A549 (cell line): ENCODE results near the gene BANK1. TPM values are rescaled to one million over a fixed set of nuclear protein-coding genes. Genes with fewer than 3 reads are reported as not detected.

ENCODE experiments used
- ATAC-seq, 2 experiments: fragments of 200-7000 bp in 1 of 2; fragments of >200 bp in 1 of 2; cut with Nextera tagmentation in 1 of 2; cut with Tn5 transposase in 1 of 2; 3 replicates each; pipeline versions ENCODE4 v1.8.0 to v1.9.1; 2018 to 2020; ENCODE audit warnings: mild to moderate bottlenecking in 1 of 2, moderate library complexity in 1 of 2
- CTCF ChIA-PET: fragments of 300-600 bp; sonication (Branson Sonifier 250); formaldehyde crosslinking; extraction: SDS; loops from one replicate; lab custom pipeline; 2021; ENCODE audit warnings: antibody characterized with exemption, inconsistent platforms; lab: Yijun Ruan, JAX
- POLR2A ChIA-PET: fragments of 350-600 bp; formaldehyde crosslinking; extraction: SDS; loops from one replicate; lab custom pipeline; 2021; ENCODE audit warnings: antibody characterized with exemption, inconsistent platforms; lab: Yijun Ruan, JAX
- DNase-seq, 2 experiments: peaks; one replicate each; pipeline versions ENCODE4 v3.0.0 to v3.0.0-alpha.2; 2011 to 2016; ENCODE audit warnings: low read depth in 1 of 2, low spot score in 1 of 2
- FAIRE-seq: peaks from 2 replicates; lab custom pipeline; 2011; peaks lifted over from hg19 to GRCh38; lab: Jason Lieb, UNC
- H3K27ac ChIP-seq, 2 experiments: fragments of >200 bp; sonication (Bioruptor Twin); formaldehyde crosslinking; 3 replicates each; pipeline ENCODE4 v1.5.1; 2016 to 2017
- H3K4me1 ChIP-seq: fragments of >200 bp; sonication (Bioruptor Twin); formaldehyde crosslinking; 3 replicates; pipeline ENCODE4 v1.6.1; 2016
- H3K4me2 ChIP-seq: fragments of >200 bp; sonication (Bioruptor Twin); formaldehyde crosslinking; 3 replicates; pipeline ENCODE4 v1.6.1; 2016
- H3K4me3 ChIP-seq: fragments of >200 bp; sonication (Bioruptor Twin); formaldehyde crosslinking; 3 replicates; pipeline ENCODE4 v1.5.1; 2016
- H3K9me3 ChIP-seq: fragments of >200 bp; sonication (Bioruptor Twin); formaldehyde crosslinking; 3 replicates; pipeline ENCODE4 v1.6.1; 2016
- CBX8 ChIP-seq: fragments of 200-600 bp; sonication (generic); IDR thresholded peaks from 2 replicates; pipeline ENCODE4 v1.6.1; 2016
- EHMT2 ChIP-seq: fragments of 200-600 bp; sonication (generic); IDR thresholded peaks from 2 replicates; pipeline ENCODE4 v1.6.1; 2016; ENCODE audit warnings: antibody characterized with exemption, low read depth, mild to moderate bottlenecking, moderate library complexity
- GATA3 ChIP-seq: IDR thresholded peaks from 2 replicates; pipeline ENCODE4 v1.6.1; 2012; ENCODE audit warnings: borderline replicate concordance
- HEYL ChIP-seq: fragments of 250-450 bp; sonication (Bioruptor Pico); IDR thresholded peaks from 2 replicates; pipeline ENCODE4 v1.8.0; 2021; ENCODE audit warnings: mild to moderate bottlenecking, moderate library complexity
- HOXB5 ChIP-seq: fragments of 250-450 bp; sonication (Bioruptor Pico); IDR thresholded peaks from 2 replicates; pipeline ENCODE4 v1.5.0; 2020; ENCODE audit warnings: mild to moderate bottlenecking, moderate library complexity
- JUN ChIP-seq, 2 experiments: fragments of >200 bp; sonication (Bioruptor Twin); formaldehyde crosslinking; IDR thresholded peaks; 2 replicates in 1 of 2; 3 replicates in 1 of 2; pipeline ENCODE4 v1.6.1; 2016 to 2017
- KDM1A ChIP-seq: fragments of 200-600 bp; sonication (generic); IDR thresholded peaks from 2 replicates; pipeline ENCODE4 v1.6.1; 2016; ENCODE audit warnings: low read depth, mild to moderate bottlenecking
- NFE2L2 ChIP-seq: fragments of 150-350 bp; conservative IDR thresholded peaks from 2 replicates; pipeline ENCODE4 v1.6.1; 2014; ENCODE audit warnings: low read length
- NR3C1 ChIP-seq: fragments of >200 bp; sonication (Bioruptor Twin); formaldehyde crosslinking; IDR thresholded peaks from 3 replicates; pipeline ENCODE4 v1.6.1; 2017
- PHF8 ChIP-seq: fragments of 200-600 bp; sonication (generic); IDR thresholded peaks from 2 replicates; pipeline ENCODE4 v1.6.1; 2016; ENCODE audit warnings: low read depth, mild to moderate bottlenecking, antibody characterized with exemption, moderate library complexity, borderline replicate concordance
- POLR2AphosphoS2 ChIP-seq: conservative IDR thresholded peaks from 2 replicates; pipeline ENCODE4 v1.6.1; 2012; ENCODE audit warnings: low read length, improper control_type of control experiment, inconsistent platforms
- TP53 ChIP-seq: fragments of 250-450 bp; sonication (Bioruptor Pico); IDR thresholded peaks from 2 replicates; pipeline ENCODE4 v1.5.0; 2021; ENCODE audit warnings: mild to moderate bottlenecking, moderate library complexity
- USF2 ChIP-seq: fragments of 450-650 bp; IDR thresholded peaks from 2 replicates; pipeline ENCODE4 v1.6.1; 2014; ENCODE audit warnings: antibody characterized with exemption
- ZC3H11A ChIP-seq: fragments of 450-650 bp; IDR thresholded peaks from 2 replicates; pipeline ENCODE4 v1.6.1; 2014; ENCODE audit warnings: antibody characterized with exemption, mild to moderate bottlenecking
- ZNF302 ChIP-seq: fragments of 250-450 bp; sonication (Bioruptor Pico); IDR thresholded peaks from 2 replicates; pipeline ENCODE4 v1.9.0; 2021; ENCODE audit warnings: inconsistent platforms, mild to moderate bottlenecking, moderate library complexity
- WGBS: methylation state at CpG from one replicate; pipeline ENCODE4 v1.1.6; 2017; ENCODE audit errors: missing lambda C conversion rate; 5-methylcytosine and 5-hydroxymethylcytosine counted together
- polyA plus RNA-seq, 4 experiments: library from polyadenylated mRNA; depleted of rRNA in 3 of 4; stranded (reverse); fragments of >200 nt; fragmentation: RNase III in 1 of 4; extraction: RNeasy Plus Mini Kit Qiagen cat#74134 plus additional on column Dnase treatment in 1 of 4; gene quantifications; 2 replicates in 3 of 4; 3 replicates in 1 of 4; pipeline ENCODE4 v1.2.3, GENCODE V29; 2011 to 2017
- TF ChIP-seq, protein P1 (sequence below): fragments of 200-600 bp; sonication (generic); IDR thresholded peaks from 2 replicates; pipeline ENCODE4 v1.6.1; 2016; ENCODE audit warnings: antibody characterized with exemption, mild to moderate bottlenecking, moderate library complexity

Gene BANK1
- polyA plus RNA-seq, 2 of the 4 experiments (the other 2 are of a cell fraction) = 2.8 to 6.1 TPM

- ChIA-PET CTCF (no interaction called here), POLR2A (no interaction called here)
- DNase-seq = no peak
- H3K27ac ChIP-seq = no peak overlapping the region
- WGBS = 67% methylated on average over 5 of the region's 5 CpGs
- no peak overlapping the region for H3K4me3 ChIP-seq
- H3K4me2 ChIP-seq = no peak overlapping the region
- FAIRE-seq = no peak
- no peak for ATAC-seq
- H3K9me3 ChIP-seq = no peaks in the 10 kb centered on the region
- no peaks in the 10 kb centered on the region for H3K4me1 ChIP-seq
- TF ChIP-seq CBX8 = no peak
- no peak for TF ChIP-seq NR3C1
- TF ChIP-seq ZNF302 (CRISPR knock-in tag) = no peak
- TF ChIP-seq, protein P1, sequence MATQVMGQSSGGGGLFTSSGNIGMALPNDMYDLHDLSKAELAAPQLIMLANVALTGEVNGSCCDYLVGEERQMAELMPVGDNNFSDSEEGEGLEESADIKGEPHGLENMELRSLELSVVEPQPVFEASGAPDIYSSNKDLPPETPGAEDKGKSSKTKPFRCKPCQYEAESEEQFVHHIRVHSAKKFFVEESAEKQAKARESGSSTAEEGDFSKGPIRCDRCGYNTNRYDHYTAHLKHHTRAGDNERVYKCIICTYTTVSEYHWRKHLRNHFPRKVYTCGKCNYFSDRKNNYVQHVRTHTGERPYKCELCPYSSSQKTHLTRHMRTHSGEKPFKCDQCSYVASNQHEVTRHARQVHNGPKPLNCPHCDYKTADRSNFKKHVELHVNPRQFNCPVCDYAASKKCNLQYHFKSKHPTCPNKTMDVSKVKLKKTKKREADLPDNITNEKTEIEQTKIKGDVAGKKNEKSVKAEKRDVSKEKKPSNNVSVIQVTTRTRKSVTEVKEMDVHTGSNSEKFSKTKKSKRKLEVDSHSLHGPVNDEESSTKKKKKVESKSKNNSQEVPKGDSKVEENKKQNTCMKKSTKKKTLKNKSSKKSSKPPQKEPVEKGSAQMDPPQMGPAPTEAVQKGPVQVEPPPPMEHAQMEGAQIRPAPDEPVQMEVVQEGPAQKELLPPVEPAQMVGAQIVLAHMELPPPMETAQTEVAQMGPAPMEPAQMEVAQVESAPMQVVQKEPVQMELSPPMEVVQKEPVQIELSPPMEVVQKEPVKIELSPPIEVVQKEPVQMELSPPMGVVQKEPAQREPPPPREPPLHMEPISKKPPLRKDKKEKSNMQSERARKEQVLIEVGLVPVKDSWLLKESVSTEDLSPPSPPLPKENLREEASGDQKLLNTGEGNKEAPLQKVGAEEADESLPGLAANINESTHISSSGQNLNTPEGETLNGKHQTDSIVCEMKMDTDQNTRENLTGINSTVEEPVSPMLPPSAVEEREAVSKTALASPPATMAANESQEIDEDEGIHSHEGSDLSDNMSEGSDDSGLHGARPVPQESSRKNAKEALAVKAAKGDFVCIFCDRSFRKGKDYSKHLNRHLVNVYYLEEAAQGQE = no peak
- no peak for TF ChIP-seq HEYL (CRISPR knock-in tag)
- no peak for TF ChIP-seq HOXB5 (CRISPR knock-in tag)
- TF ChIP-seq NFE2L2 = no peak
- TF ChIP-seq GATA3 = no peak
- TF ChIP-seq PHF8 = no peak
- TF ChIP-seq, all 56 proteins: peak for 0
Observed at GRCh38 chr4:102036619-102037376, 246.3 kb downstream of the BANK1 start.

GRCh38 chr4:102037566-102037965 is 247.0 kb downstream of the BANK1 start:
- CTCF ChIA-PET = no interaction called here
- FAIRE-seq (no peak), ATAC-seq (no peak)

DNA sequence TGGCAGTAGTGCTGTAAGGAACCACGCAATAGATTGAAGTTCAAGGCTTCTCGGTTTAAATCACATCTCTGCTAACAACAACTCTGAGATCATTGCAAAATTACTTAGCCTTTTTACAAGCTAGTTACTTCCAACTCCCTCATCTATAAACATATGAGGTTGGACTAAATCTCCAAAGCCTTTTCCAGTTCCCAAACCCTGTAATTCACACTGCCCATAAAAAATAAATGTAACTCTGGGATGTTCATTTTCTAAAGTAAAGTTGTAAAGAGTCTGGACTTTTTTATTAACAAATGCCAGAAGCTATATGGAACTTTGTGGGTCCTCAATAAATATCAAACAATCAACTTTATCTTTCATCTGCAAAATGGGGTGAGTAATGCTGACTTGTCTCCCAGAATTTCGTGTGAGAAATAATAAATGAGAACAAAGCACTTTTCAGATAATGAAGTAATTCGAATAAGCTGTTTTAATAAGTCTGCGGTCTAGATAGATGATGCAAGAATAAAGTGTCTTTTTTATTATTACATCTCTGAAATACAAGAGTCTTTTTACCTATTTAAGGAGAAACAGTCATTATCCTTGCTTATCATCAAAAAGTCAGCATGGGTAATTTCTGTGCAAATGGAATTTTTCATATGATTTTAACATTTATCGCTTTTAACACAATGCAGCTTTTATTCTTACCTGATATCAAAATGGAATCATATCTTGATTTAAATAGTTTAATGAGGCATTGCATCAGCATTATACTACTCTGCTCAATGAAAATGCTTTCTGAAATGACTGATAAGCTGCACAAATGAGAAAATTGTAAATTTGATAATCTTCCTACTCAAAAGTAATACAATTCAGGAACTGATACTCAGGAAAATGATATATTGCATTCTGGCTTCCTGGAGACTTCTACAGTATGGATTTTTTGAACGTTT is 252.6 kb downstream of the BANK1 start:
- no peak overlapping the region for H3K4me2 ChIP-seq
- H3K9me3 ChIP-seq = no peaks in the 10 kb centered on the region
- 68% methylated on average over 7 of the region's 7 CpGs for WGBS
- no peak overlapping the region for H3K4me3 ChIP-seq
- no peak for ATAC-seq
- ChIA-PET POLR2A (no interaction called here), CTCF (no interaction called here)
- no peak for TF ChIP-seq TP53 (CRISPR knock-in tag)
- TF ChIP-seq KDM1A = no peak
- TF ChIP-seq HEYL (CRISPR knock-in tag) = no peak
- no peak overlapping the region for H3K27ac ChIP-seq
- H3K4me1 ChIP-seq = no peaks in the 10 kb centered on the region
- DNase-seq = no peak
- no peak for FAIRE-seq

More at GRCh38 chr4:102037566-102037965, 247.0 kb downstream of the BANK1 start:
- TF ChIP-seq EHMT2 (no peak), POLR2AphosphoS2 (no peak), USF2 (no peak), JUN (IDR thresholded peaks at IDR 0.05) (no peak), ZC3H11A (no peak)
- TF ChIP-seq, all 56 proteins: peak for 0
- 70% methylated on average over 2 of the region's 2 CpGs for WGBS
- H3K27ac ChIP-seq = no peak overlapping the region
- no peaks in the 10 kb centered on the region for H3K9me3 ChIP-seq
- H3K4me3 ChIP-seq = no peak overlapping the region
- H3K4me1 ChIP-seq = no peaks in the 10 kb centered on the region
- H3K4me2 ChIP-seq = no peak overlapping the region
- POLR2A ChIA-PET = no interaction called here
- no peak for DNase-seq
